IMR-90 (cell line): Measurements from ENCODE around the gene DBNDD2.

Experiments
- CEBPB ChIP-seq: IDR thresholded peaks from 2 replicates; pipeline ENCODE4 v1.6.1; 2012; ENCODE audit warnings: low read depth, low read length, improper control_type of control experiment
- CHD1 ChIP-seq: IDR thresholded peaks from 2 replicates; pipeline ENCODE4 v1.6.1; 2012; ENCODE audit warnings: low read depth, low read length, improper control_type of control experiment
- CTCF ChIP-seq: conservative IDR thresholded peaks from 2 replicates; pipeline ENCODE4 v1.5.1; 2012; ENCODE audit warnings: mild to moderate bottlenecking, low read depth, low read length, improper control_type of control experiment
- ELK1 ChIP-seq: fragments of 150-350 bp; IDR thresholded peaks from 2 replicates; pipeline ENCODE4 v1.6.1; 2016; ENCODE audit warnings: low read depth, mild to moderate bottlenecking, low read length, moderate library complexity, borderline replicate concordance
- FOS ChIP-seq: fragments of 150-350 bp; IDR thresholded peaks from 2 replicates; pipeline ENCODE4 v1.6.1; 2016; ENCODE audit warnings: low read depth, low read length
- MAZ ChIP-seq: IDR thresholded peaks from 2 replicates; pipeline ENCODE4 v1.6.1; 2012; ENCODE audit warnings: low read depth, mild to moderate bottlenecking, low read length, improper control_type of control experiment, moderate library complexity, borderline replicate concordance
- MXI1 ChIP-seq: IDR thresholded peaks from 2 replicates; pipeline ENCODE4 v1.6.1; 2012; ENCODE audit warnings: low read depth, mild to moderate bottlenecking, low read length, moderate library complexity, borderline replicate concordance
- POLR2A ChIP-seq: IDR thresholded peaks from 2 replicates; pipeline ENCODE4 v1.6.1; 2012; ENCODE audit warnings: mild to moderate bottlenecking, low read depth, low read length
- RAD21 ChIP-seq: IDR thresholded peaks from 2 replicates; pipeline ENCODE4 v1.6.1; 2012; ENCODE audit warnings: low read length, improper control_type of control experiment
- RCOR1 ChIP-seq: IDR thresholded peaks from 2 replicates; pipeline ENCODE4 v1.6.1; 2012; ENCODE audit warnings: mild to moderate bottlenecking, low read length, improper control_type of control experiment; ENCODE audit not compliant: insufficient replicate concordance

GRCh38 chr20:45362804-45363610, 45.1 kb upstream of the DBNDD2 start, which contains the start of gene SYS1:
- TF ChIP-seq MXI1 (peak; percentile 98), CTCF (peak; percentile 98), POLR2A (peak; percentile 97), RCOR1 (no peak), MAZ (peak; percentile 95), ELK1 (no peak), RAD21 (peak; percentile 84), FOS (no peak), CHD1 (no peak), CEBPB (0 out of 2 replicates have a peak, but pooled peaks have one; percentile 3)
